HepG2 (cell line): ENCODE measurements around the gene PSRC1. TPM values are rescaled to one million over a fixed set of nuclear protein-coding genes. Genes with fewer than 3 reads are reported as not detected.
A peak's percentile ranks its signal among the peaks of the same experiment; 100 is the strongest.

ENCODE experiments used
- EEA1 ChIP-seq: sonication (generic); formaldehyde crosslinking; IDR thresholded peaks from 2 replicates; pipeline ENCODE4 v1.5.1; 2020; ENCODE audit warnings: mild to moderate bottlenecking, missing genetic modification reagents, borderline replicate concordance
- ETV6 ChIP-seq: sonication (generic); formaldehyde crosslinking; conservative IDR thresholded peaks from 2 replicates; pipeline ENCODE4 v1.4.0; 2020; ENCODE audit warnings: missing genetic modification reagents
- GFI1 ChIP-seq: sonication (generic); formaldehyde crosslinking; IDR thresholded peaks from 2 replicates; pipeline ENCODE4 v1.5.0; 2020; ENCODE audit warnings: missing genetic modification reagents, mild to moderate bottlenecking, borderline replicate concordance
- HNRNPK ChIP-seq: fragments of 200-400 bp; formaldehyde crosslinking; IDR thresholded peaks from 2 replicates; pipeline ENCODE4 v1.6.1; 2018; ENCODE audit warnings: low read length, low read depth, moderate library complexity, mild to moderate bottlenecking; ENCODE audit not compliant: poor library complexity, severe bottlenecking
- KDM4B ChIP-seq: sonication (generic); formaldehyde crosslinking; IDR thresholded peaks from 2 replicates; pipeline ENCODE4 v1.4.0; 2020; ENCODE audit warnings: missing genetic modification reagents
- KIAA2018 ChIP-seq: sonication (generic); formaldehyde crosslinking; IDR thresholded peaks from 2 replicates; pipeline ENCODE4 v1.5.0; 2020; ENCODE audit warnings: mild to moderate bottlenecking, missing genetic modification reagents, borderline replicate concordance
- MAFF ChIP-seq: IDR thresholded peaks from 2 replicates; pipeline ENCODE4 v1.6.1; 2011; ENCODE audit warnings: low read depth, low read length, improper control_type of control experiment
- NFATC3 ChIP-seq: sonication (generic); formaldehyde crosslinking; IDR thresholded peaks from 2 replicates; pipeline ENCODE4 v1.5.1; 2020; ENCODE audit warnings: mild to moderate bottlenecking, missing genetic modification reagents
- NFE2L2 ChIP-seq: fragments of 150-350 bp; IDR thresholded peaks from 2 replicates; pipeline ENCODE4 v1.6.1; 2014; ENCODE audit warnings: low read length
- NFKB2 ChIP-seq: sonication (generic); formaldehyde crosslinking; IDR thresholded peaks from 2 replicates; pipeline ENCODE4 v1.4.0; 2020; ENCODE audit warnings: missing genetic modification reagents, borderline replicate concordance
- POLR2AphosphoS5 ChIP-seq: IDR thresholded peaks from 2 replicates; pipeline ENCODE4 v1.6.1; 2012; ENCODE audit warnings: low read depth, low read length
- SIN3A ChIP-seq: IDR thresholded peaks from 2 replicates; pipeline ENCODE4 v1.6.1; 2011; ENCODE audit warnings: low read depth, mild to moderate bottlenecking, control low read depth, low read length, borderline replicate concordance
- SNRNP70 ChIP-seq: fragments of 200-400 bp; formaldehyde crosslinking; IDR thresholded peaks from 2 replicates; pipeline ENCODE4 v1.6.1; 2017; ENCODE audit warnings: mild to moderate bottlenecking, low read depth, low read length, moderate library complexity
- TFDP2 ChIP-seq: sonication (generic); formaldehyde crosslinking; IDR thresholded peaks from 2 replicates; pipeline ENCODE4 v1.4.0; 2020; ENCODE audit warnings: missing genetic modification reagents
- YEATS4 ChIP-seq: sonication (generic); formaldehyde crosslinking; IDR thresholded peaks from 2 replicates; pipeline ENCODE4 v1.4.0; 2020; ENCODE audit warnings: missing genetic modification reagents, borderline replicate concordance
- ZNF17 ChIP-seq: sonication (generic); formaldehyde crosslinking; IDR thresholded peaks from 2 replicates; pipeline ENCODE4 v1.5.0; 2020; ENCODE audit warnings: mild to moderate bottlenecking, missing genetic modification reagents
- ZNF510 ChIP-seq: sonication (generic); formaldehyde crosslinking; IDR thresholded peaks from 2 replicates; pipeline ENCODE4 v1.4.0; 2020; ENCODE audit warnings: low read depth, mild to moderate bottlenecking, missing genetic modification reagents
- polyA plus RNA-seq, 8 experiments: library from polyadenylated mRNA; depleted of rRNA in 3 of 8; stranded (reverse) in 7 of 8; unstranded in 1 of 8; fragments of >200 nt; fragmentation: Illumina TruSeq in 4 of 8; extraction: Trizol in 4 of 8; gene quantifications; 2 replicates each; pipeline versions ENCODE4 v1.2.1 to v1.2.3, GENCODE V29; 2011 to 2016; ENCODE audit warnings: low read depth in 4 of 8, missing spikeins in 1 of 8, mixed read lengths in 1 of 8; ENCODE audit not compliant: insufficient read depth in 1 of 8
- total RNA-seq, 5 experiments: library from RNA; depleted of rRNA; stranded (reverse); fragments of >200 nt; fragmentation: Illumina TruSeq; extraction: Trizol; gene quantifications; 2 replicates each; pipeline ENCODE4 v1.2.3, GENCODE V29; 2016; ENCODE audit warnings: low read depth in 1 of 5
- TF ChIP-seq, protein P1 (sequence below): sonication (generic); formaldehyde crosslinking; IDR thresholded peaks from 2 replicates; pipeline ENCODE4 v1.8.0; 2023; ENCODE audit warnings: mild to moderate bottlenecking, missing genetic modification reagents

Gene PSRC1
- total and polyA plus RNA-seq, 2 of the 13 experiments (the other 11 are each of a cell fraction or from before 2014, with no cell fraction given) = 28.6 to 30.3 TPM

DNA sequence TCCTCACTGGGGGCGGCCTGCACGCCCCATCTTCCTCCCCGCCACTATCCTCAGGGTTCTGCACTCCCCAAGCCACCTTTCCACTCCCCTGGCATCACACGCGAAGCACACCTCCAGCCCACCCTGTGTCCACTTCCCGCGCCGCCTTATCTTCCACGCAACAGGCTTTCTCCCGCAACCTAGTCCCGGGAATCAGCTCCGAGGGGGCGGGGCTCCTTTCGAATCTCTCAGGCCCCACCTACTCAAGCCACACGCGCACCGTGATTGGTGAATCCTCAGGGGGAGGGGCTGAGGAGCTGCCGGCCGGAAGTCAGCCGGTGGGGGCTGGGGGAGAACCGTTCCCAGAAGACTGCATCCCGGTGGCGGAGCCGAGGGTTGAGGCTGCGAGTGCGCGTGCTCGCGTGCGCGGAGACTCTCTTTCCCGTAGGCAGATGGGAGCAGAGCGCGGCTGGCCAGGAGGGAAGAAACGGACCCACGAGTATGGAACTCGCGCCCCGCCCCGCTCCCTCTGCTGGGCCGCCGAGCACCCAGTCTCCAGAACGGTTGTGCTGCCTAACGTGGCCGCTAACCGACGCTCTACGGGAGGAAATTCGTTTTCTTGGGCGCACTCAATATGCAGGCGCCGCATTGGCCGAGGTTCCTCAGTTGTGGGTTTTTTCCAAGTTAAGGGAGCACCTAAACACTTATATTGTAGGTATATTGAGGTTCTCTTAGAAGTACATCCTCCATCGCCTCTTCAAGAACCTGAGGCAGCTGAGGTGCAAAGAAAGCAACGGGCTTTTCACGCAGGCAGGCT, at the start of gene PSRC1 (continued):
- TF ChIP-seq TFDP2 (CRISPR knock-in tag) (peak; percentile 58), POLR2AphosphoS5 (peak; percentile 85), SIN3A (peak; percentile 63; the same call in 1 of the 2 replicates), NFKB2 (CRISPR knock-in tag) (peak; percentile 49; the same call in 1 of the 2 replicates), NFE2L2 (no peak), HNRNPK (no peak), EEA1 (CRISPR knock-in tag) (0 out of 2 replicates have a peak, but pooled peaks have one; percentile 30), KIAA2018 (no peak), ETV6 (no peak), YEATS4 (CRISPR knock-in tag) (peak; percentile 82; the same call in 1 of the 2 replicates), ZNF510 (CRISPR knock-in tag) (no peak), NFATC3 (CRISPR knock-in tag) (no peak), MAFF (no peak), SNRNP70 (no peak), KDM4B (CRISPR knock-in tag) (0 out of 2 replicates have a peak, but pooled peaks have one; percentile 28), ZNF17 (CRISPR knock-in tag) (no peak), GFI1 (CRISPR knock-in tag) (peak; percentile 51; the same call in 1 of the 2 replicates)
- TF ChIP-seq, protein P1, sequence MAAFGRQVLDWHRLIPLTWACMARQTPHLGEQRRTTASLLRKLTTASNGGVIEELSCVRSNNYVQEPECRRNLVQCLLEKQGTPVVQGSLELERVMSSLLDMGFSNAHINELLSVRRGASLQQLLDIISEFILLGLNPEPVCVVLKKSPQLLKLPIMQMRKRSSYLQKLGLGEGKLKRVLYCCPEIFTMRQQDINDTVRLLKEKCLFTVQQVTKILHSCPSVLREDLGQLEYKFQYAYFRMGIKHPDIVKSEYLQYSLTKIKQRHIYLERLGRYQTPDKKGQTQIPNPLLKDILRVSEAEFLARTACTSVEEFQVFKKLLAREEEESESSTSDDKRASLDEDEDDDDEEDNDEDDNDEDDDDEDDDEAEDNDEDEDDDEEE (CRISPR knock-in tag) = peak; percentile 28; the same call in 1 of the 2 replicates
